HG02885 (cell line): ENCODE measurements around the gene DPP10.
A peak's percentile ranks its signal among the peaks of the same experiment; 100 is the strongest.
"Not testable (repeated sequence)": the region's sequence is repeated elsewhere in the genome, so short reads cannot be mapped to it uniquely, and the experiment has no call there.

ENCODE experiments used
- ATAC-seq: cut with Tn5 transposase; IDR thresholded peaks from one replicate; pipeline ENCODE4 v1.9.1; 2021; ENCODE audit warnings: mild to moderate bottlenecking; ENCODE audit not compliant: unreplicated experiment, poor library complexity

The DPP10 gene

GRCh38 chr2:115084446-115084845 lies 642.0 kb downstream of the DPP10 start:
- ATAC-seq: no peak

- ATAC-seq: not testable (repeated sequence)
These were observed 643.7 kb downstream of the DPP10 start for GRCh38 chr2:115086051-115086620.

- no peak for ATAC-seq
These were observed 652.0 kb downstream of the DPP10 start for GRCh38 chr2:115094441-115094840.

GRCh38 chr2:115105966-115106365 lies 663.5 kb downstream of the DPP10 start:
- ATAC-seq: no peak

GRCh38 chr2:115115135-115115534 lies 672.7 kb downstream of the DPP10 start:
- ATAC-seq: no peak

- ATAC-seq: no peak
These were observed 675.9 kb downstream of the DPP10 start for GRCh38 chr2:115118306-115118705.

- ATAC-seq: no peak
These were observed 676.6 kb downstream of the DPP10 start for GRCh38 chr2:115119086-115119485.

- no peak for ATAC-seq
These were observed 680.3 kb downstream of the DPP10 start for GRCh38 chr2:115122701-115123100.

- no peak for ATAC-seq
These were observed 682.4 kb downstream of the DPP10 start for GRCh38 chr2:115124817-115125216.

- no peak for ATAC-seq
These were observed 687.1 kb downstream of the DPP10 start for GRCh38 chr2:115129536-115129935.

GRCh38 chr2:115160531-115161080 lies 718.2 kb downstream of the DPP10 start:
- no peak for ATAC-seq

- ATAC-seq: no peak
These were observed 718.8 kb downstream of the DPP10 start for GRCh38 chr2:115161081-115161770.

- ATAC-seq: no peak
These were observed 719.5 kb downstream of the DPP10 start for GRCh38 chr2:115161771-115162493.

GRCh38 chr2:115162494-115163293 lies 720.3 kb downstream of the DPP10 start:
- ATAC-seq: no peak

- ATAC-seq: no peak
These were observed 721.1 kb downstream of the DPP10 start for GRCh38 chr2:115163572-115163971.

GRCh38 chr2:115165529-115166109 lies 723.2 kb downstream of the DPP10 start:
- peak; percentile 66 for ATAC-seq

- no peak for ATAC-seq
These were observed 726.0 kb downstream of the DPP10 start for GRCh38 chr2:115168457-115168856.

GRCh38 chr2:115169814-115170213 lies 727.4 kb downstream of the DPP10 start:
- no peak for ATAC-seq

- ATAC-seq: no peak
These were observed 729.3 kb downstream of the DPP10 start for GRCh38 chr2:115171751-115172150.

GRCh38 chr2:115174651-115175050 lies 732.2 kb downstream of the DPP10 start:
- no peak for ATAC-seq
